GM04503 (cell line): Measurements from ENCODE around the gene NBDY.

Experiments used
- DNase-seq: peaks from one replicate; pipeline ENCODE4 v3.0.0-alpha.2; 2012; ENCODE audit warnings: low read depth

NBDY gene

GRCh38 chrX:56786889-56787733 is 58.1 kb downstream of the NBDY start:
- no peak for DNase-seq

DNA sequence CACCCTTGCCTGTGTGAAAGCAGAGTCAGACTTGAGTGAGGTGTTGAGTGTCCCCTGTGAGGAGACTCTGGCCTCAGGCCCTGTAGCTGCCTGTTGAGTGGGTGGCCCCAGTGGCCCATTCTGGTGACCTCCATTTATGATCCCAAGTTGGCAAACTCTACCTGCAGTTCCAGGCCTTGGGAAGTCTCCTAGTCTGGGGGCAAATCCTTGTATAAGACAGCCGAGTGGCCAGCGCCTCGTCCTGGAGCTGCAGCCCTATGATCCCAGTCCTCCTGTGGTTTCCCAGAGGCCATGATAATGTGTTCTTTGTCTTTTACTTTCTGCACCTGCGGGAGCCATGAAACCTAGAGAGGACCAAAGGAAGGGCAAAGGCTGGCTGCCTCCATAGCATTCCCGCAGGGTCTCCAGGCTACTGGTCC is 58.7 kb downstream of the NBDY start:
- no peak for DNase-seq

GRCh38 chrX:56788229-56788628 is 59.2 kb downstream of the NBDY start:
- no peak for DNase-seq

DNA sequence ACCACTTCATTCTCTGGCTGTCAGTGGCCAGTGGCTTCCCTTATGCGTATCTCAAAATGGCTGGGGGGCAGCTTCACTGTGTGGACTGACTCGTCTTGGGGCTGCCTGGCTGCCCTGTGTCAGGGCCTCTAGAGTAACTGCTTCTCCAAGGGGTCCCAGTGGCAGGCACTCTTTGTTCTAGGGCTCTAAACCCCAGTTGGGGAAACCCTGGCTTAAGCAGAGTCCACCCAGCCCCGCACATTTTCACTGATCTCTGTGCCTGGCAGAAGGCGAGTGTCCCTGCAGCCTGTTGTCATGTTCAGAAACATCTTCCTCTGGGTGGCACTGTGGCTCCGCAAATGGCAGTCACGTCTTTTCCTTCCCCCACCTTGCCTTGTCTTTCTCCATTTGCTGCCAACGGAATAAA is 59.7 kb downstream of the NBDY start:
- DNase-seq, result no peak

DNA sequence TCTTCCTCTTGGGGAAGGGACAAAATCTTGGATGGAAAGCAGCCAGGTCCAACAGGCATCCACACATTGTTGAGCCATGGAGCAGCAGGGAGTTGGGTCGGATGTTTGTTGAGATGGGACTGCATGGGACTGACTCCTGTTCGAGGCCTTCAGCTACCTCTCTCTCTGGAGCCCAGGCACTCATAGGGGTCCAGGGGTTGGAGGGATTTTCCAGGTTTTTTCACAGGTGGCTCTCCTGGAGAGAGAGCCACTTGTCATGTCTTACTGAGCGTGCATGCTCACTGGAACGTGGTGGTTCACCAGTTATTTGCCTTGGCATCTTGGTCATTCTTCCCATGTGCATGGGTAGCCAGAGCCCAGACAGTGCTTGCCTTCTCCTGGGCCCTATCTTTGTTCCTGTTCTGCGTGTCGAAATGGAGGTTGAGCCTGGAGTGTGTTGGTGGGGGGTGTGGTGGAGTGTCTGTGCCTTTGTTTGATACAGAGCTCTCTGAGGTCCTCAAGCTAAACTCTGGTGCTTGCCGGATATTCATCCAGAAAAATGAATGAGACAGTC is 60.6 kb downstream of the NBDY start:
- DNase-seq, result no peak

GRCh38 chrX:56790778-56791177 is 61.7 kb downstream of the NBDY start:
- DNase-seq, result no peak

DNA sequence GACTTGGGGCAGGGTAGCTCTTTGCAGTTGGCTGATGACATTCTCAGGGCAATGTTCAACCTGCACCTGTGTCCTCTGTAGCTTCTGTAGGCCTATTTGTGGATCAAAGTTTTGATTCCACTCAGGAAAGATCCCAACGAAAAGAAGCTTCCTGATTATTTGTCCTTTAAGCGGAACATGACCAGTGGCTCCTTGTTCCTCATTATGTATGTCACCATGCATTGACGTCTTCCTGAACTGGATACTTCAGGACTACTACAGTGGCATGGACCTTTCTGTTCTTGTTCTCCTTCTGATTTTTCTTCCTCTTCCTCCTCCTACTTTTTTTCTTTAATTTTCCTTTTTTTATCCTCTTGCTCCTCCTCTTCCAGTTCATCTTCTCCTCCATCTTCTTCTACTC is 62.4 kb downstream of the NBDY start:
- DNase-seq, result no peak

DNA sequence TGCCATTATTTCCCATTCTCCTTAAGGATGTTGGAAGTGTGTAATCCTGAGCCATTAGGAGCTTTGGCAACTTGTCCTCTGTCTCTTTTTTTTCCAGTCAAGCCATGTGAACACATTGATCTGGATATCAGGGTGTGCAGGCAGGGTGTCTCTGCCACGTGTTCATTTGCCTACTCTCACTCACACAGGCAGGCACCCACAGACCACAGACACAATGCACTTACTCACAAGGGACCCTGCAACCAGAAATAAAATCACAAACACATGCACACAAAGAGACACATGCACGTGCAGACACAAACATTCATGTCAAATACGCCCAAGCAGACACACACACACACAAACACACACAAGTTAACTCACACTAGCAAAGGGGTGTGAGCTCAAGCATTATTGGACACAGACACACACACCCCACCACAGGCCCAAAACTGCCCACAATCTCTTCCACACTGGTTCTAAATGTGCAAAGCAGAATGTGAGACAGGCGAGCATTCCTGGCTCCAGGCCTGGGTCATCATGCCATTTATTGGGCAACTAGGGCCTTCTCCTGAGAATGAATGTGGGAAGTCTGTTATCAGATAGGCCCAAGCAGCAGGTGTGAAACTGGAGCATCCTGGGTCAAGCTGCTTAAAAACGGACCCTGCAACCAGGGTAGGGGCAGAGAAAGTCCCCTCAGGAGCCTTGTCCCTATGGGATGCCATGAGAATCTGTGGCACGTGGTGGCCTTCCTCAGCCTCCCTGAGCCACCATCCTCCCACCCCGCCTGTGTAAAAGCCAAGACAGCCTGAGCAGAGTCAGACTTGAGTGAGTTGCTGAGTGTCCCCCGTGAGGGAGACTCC is 63.4 kb downstream of the NBDY start:
- no peak for DNase-seq

GRCh38 chrX:56793112-56793430 is 64.0 kb downstream of the NBDY start:
- no peak for DNase-seq

- DNase-seq, result no peak
Observed at GRCh38 chrX:56793521-56794320, 64.7 kb downstream of the NBDY start.

DNA sequence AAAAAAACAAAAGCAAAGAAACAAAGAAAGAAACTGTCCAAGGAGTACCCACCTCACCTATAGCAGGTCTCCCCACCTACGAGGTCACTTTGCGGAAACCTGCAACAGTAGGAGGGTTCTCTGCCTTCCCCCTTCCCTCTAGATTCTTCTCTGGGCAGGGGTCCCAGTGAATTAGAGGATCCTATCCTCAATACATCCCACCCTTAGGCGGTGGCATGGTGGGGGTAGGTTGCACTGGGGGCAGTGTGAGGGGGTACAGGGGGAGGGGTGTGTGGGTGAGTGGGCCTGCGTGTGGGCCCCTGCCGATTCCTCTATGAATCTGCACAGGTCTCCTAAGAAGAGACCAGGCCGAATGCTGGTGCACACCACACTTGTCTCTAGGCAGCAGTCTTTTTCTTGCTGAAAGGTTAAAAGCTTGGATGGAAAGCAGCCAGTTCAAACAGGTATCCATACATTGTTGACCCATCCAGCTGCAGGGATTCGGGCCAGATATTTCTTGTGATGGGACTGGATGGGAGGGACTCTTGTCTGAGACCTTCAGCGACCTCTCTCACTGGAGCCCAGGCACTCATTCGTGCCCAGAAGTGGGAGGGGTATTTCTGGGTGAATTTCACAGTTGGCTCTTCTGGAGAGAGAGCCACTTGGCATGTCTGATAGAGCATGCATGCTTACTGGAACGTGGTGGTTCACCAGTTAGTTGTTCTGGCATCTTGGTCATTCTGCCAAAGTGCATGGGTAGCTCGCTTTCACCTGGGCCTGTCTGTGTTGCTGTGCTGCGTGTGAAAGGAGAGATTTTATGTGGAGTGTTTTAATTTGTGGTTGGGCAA is 65.6 kb downstream of the NBDY start:
- no peak for DNase-seq

GRCh38 chrX:56795309-56795868 is 66.3 kb downstream of the NBDY start:
- DNase-seq, result no peak

GRCh38 chrX:56796641-56797395 is 67.8 kb downstream of the NBDY start:
- DNase-seq, result no peak

GRCh38 chrX:56797574-56798338 is 68.7 kb downstream of the NBDY start:
- DNase-seq, result no peak

DNA sequence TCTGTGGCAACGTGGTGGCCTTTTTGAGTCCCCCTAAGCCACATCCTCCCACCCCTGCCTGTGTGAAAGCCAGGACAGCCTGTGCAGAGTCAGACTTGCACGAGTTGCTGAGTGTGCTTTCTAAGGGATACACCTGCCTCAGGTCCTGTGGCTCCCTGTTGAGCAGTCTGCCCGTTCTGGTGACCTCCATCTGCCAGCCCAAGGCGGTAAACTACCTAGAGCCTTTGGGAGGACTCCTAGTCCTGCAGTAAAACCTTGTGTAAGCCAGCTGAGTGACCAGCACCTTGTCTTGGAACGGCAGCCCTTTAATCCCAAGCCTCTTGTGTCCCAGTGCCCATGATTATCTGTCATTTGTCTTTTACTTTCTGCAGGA is 69.3 kb downstream of the NBDY start:
- no peak for DNase-seq

- DNase-seq, result no peak
Observed at GRCh38 chrX:56798866-56799758, 70.1 kb downstream of the NBDY start.

GRCh38 chrX:56800307-56800706 is 71.3 kb downstream of the NBDY start:
- DNase-seq, result no peak

- no peak for DNase-seq
Observed at GRCh38 chrX:56800801-56801200, 71.8 kb downstream of the NBDY start.

GRCh38 chrX:56802428-56802827 is 73.4 kb downstream of the NBDY start:
- DNase-seq, result no peak
